GM10266 (cell line): ENCODE data around the gene CNOT4.

Experiments
- DNase-seq: peaks from one replicate; pipeline ENCODE4 v3.0.0; 2012; ENCODE audit errors: extremely low spot score
- CTCF ChIP-seq: IDR thresholded peaks from 2 replicates; pipeline ENCODE4 v1.5.1; 2012; ENCODE audit warnings: mild to moderate bottlenecking, low read depth; ENCODE audit not compliant: control insufficient read depth, insufficient read depth; ENCODE audit errors: missing control alignments

CNOT4 gene

GRCh38 chr7:135509839-135510591, at the start of gene CNOT4:
Gene CNOT4 (minus strand): TSS chr7:135510102. CDS start chr7:135438331, 71,771 bp downstream.
- no peak for TF ChIP-seq CTCF
- peak; percentile 91 for DNase-seq

- no peak for TF ChIP-seq CTCF
- no peak for DNase-seq
Measured at GRCh38 chr7:135558881-135559280, 49.0 kb upstream of the CNOT4 start.

- TF ChIP-seq CTCF: peak; percentile 59
Measured at GRCh38 chr7:135558337-135558767, 48.5 kb upstream of the CNOT4 start.

GRCh38 chr7:135557455-135558336, 47.8 kb upstream of the CNOT4 start, which contains the start of gene NUP205:
Gene NUP205 (plus strand): TSS chr7:135557917. CDS start chr7:135557945, 28 bp downstream.
- DNase-seq: peak; percentile 67
- TF ChIP-seq CTCF: no peak

More at GRCh38 chr7:135558337-135558767, 48.5 kb upstream of the CNOT4 start:
- peak; percentile 71 for DNase-seq

GRCh38 chr7:135553346-135553745, 43.4 kb upstream of the CNOT4 start:
- TF ChIP-seq CTCF: no peak
- no peak for DNase-seq

- no peak for TF ChIP-seq CTCF
- no peak for DNase-seq
Measured at GRCh38 chr7:135552148-135552547, 42.2 kb upstream of the CNOT4 start.
